ENCODE results near the gene TTC28. TPM values are rescaled to one million over a fixed set of nuclear protein-coding genes. Genes with fewer than 3 reads are reported as not detected.

TTC28 gene
- total RNA-seq, 1 donor from 2014 or later = 24.5 TPM

DNA sequence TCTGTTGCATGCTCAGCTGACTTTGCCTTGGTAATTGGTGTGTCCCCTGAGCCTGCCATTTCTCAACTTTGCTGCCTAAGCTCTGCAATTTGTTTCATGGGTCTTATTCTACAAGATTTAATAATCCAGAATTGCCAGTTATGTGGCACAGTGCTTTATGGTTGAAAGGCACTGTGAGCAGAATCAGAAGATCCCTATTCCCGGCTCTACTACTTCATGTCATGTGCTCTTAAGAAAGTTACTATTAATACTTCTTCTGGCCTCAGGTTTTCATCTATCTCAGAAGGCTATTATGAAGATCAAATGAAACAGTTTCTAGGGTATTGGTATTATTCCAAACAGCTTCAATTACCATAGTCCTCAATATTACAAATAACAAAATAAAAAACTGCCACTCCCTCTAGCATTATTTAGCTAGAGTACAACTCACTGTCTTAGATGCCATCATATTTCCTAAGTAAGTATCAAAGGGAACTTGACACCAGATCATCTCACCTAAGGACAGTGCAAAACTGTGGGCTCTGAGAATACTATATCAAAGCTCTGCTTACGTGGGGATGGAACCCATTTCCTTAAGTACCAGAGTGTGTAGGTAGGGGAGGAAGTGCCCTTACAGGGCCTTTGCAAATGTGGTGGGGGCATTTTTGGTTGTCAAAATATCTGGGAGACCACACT lies 560.5 kb downstream of the TTC28 start:
- intact Hi-C loops (cut with DNase I) = no loop called here
- H3K36me3 ChIP-seq = no peaks in the 10 kb centered on the region
- H3K27me3 ChIP-seq = no peaks in the 10 kb centered on the region
- TF ChIP-seq, protein P1, sequence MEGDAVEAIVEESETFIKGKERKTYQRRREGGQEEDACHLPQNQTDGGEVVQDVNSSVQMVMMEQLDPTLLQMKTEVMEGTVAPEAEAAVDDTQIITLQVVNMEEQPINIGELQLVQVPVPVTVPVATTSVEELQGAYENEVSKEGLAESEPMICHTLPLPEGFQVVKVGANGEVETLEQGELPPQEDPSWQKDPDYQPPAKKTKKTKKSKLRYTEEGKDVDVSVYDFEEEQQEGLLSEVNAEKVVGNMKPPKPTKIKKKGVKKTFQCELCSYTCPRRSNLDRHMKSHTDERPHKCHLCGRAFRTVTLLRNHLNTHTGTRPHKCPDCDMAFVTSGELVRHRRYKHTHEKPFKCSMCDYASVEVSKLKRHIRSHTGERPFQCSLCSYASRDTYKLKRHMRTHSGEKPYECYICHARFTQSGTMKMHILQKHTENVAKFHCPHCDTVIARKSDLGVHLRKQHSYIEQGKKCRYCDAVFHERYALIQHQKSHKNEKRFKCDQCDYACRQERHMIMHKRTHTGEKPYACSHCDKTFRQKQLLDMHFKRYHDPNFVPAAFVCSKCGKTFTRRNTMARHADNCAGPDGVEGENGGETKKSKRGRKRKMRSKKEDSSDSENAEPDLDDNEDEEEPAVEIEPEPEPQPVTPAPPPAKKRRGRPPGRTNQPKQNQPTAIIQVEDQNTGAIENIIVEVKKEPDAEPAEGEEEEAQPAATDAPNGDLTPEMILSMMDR (IDR thresholded peaks at IDR 0.05) = no peak
- no peaks in the 10 kb centered on the region for H3K9me3 ChIP-seq
- DNase-seq (ENCODE audit: low spot score in 2 of 2) = no peak
- H3K27ac ChIP-seq = no peak overlapping the region
- peaks cover 0 to 25% of the 10 kb centered on the region in 2 donors for H3K4me1 ChIP-seq
- no peak overlapping the region for H3K4me3 ChIP-seq

DNA sequence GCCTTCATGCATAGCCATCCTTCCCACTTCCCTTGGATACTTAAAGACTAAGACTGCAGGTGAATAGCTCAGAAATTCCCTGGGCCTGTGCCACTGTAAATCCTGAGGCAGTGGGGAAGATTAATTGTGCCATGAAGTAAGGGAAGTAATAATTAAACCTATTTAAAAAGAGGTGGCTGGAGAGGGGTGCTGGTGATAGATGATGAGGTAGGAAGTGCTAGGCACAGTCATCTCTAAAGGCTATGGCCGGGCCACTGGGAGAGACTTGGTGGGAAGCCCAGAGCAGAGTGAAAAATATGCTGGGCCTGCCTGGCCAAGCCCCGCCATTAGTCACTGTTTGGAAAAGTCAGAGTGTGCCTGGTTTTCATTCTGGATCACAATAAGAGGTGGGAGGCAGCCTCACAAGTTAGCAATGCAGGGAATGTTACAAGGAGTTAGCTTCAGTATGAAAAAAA lies 563.4 kb downstream of the TTC28 start:
- TF ChIP-seq, protein P1 (IDR thresholded peaks at IDR 0.05) = no peak
- no peaks in the 10 kb centered on the region for H3K27me3 ChIP-seq
- H3K9me3 ChIP-seq = no peaks in the 10 kb centered on the region
- H3K4me3 ChIP-seq = no peak overlapping the region
- DNase-seq (ENCODE audit: low spot score in 2 of 2) = peak; percentile 12 to 83
- peak overlapping the region; percentile 78 to 81 for H3K27ac ChIP-seq
- intact Hi-C loops (cut with DNase I) = no loop called here
- no peaks in the 10 kb centered on the region for H3K36me3 ChIP-seq
- peaks cover 0 to 40% of the 10 kb centered on the region in 2 donors for H3K4me1 ChIP-seq

DNA sequence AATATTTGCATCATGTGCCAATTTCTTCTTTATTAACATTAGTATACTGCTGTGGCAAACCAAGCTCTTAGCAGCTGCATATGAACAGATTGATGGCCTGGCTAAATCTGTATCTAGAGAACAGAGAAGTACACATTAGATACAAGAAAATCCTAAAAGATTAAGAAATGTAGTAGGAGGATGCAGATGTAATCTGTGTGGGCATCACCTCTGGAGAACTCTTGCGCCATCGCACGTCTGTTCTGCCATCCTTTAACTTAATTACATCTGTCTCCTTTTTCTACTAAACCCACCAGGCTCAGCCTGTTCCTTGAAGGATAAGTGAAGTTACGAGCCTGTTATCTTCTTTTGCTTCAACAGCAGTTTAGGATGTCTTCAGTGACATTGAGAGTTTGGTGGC lies 564.2 kb downstream of the TTC28 start:
- Histone ChIP-seq H3K27ac (peak overlapping the region; percentile 78 to 81), H3K9me3 (no peaks in the 10 kb centered on the region), H3K4me3 (no peak overlapping the region), H3K27me3 (no peaks in the 10 kb centered on the region), H3K4me1 (peaks cover 0 to 36% of the 10 kb centered on the region in 2 donors), H3K36me3 (no peaks in the 10 kb centered on the region)
- DNase-seq (ENCODE audit: low spot score in 2 of 2) = no peak
- intact Hi-C loops (cut with DNase I) = no loop called here
- TF ChIP-seq, protein P1 (IDR thresholded peaks at IDR 0.05) = no peak

DNA sequence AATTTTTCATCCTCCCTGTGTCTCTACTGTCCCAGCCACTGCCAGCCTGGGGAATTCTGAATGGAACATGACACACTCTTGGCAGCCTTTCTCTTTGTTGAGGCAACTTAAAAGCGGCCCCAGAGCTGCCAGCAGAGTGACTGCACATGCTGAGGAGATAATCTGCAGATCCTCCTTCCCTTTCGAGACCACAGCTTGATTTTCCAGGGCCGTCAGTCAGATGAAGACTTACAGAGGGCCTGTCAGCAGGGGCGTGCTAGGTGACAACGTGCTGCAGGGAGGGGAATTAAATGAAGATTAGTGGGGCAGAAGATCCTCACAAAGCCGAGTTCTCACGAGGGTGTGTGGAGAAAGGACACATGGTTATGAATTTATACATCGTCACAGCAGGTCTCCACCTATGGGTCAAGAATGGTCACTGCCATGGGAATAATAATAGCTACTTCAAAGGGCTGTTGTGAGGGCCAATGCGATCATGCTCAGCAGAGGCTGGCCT lies 567.0 kb downstream of the TTC28 start:
- H3K27me3 ChIP-seq = no peaks in the 10 kb centered on the region
- H3K9me3 ChIP-seq = no peaks in the 10 kb centered on the region
- no peak overlapping the region for H3K27ac ChIP-seq
- TF ChIP-seq, protein P1 (IDR thresholded peaks at IDR 0.05) = peak; percentile 4 to 33 (median 9)
- intact Hi-C loops (cut with DNase I) = no loop called here
- H3K4me3 ChIP-seq = no peak overlapping the region
- DNase-seq (ENCODE audit: low spot score in 2 of 2) = no peak
- H3K4me1 ChIP-seq = peaks cover 0 to 36% of the 10 kb centered on the region in 2 donors
- H3K36me3 ChIP-seq = no peaks in the 10 kb centered on the region

DNA sequence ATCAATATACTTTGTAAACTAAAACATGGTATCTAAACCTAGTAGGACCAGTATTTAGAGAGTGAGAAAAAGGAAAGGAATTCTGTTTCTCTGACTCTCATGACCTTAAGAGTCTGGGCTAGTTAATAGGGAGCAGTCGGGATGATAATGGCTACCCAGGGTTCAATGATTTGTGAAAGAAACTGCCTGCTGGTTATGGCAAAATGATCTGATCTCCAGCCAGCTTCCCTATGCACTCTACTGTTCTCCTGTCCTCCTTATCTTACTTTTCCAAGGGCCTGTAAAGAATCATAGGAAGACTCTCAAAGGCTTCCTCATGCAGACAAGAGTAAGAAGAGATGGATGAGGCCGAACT lies 567.5 kb downstream of the TTC28 start:
- peaks cover 0 to 2% of the 10 kb centered on the region in 2 donors for H3K36me3 ChIP-seq
- H3K27ac ChIP-seq = peak overlapping the region in 1 of 2 donors; percentile 35
- H3K4me1 ChIP-seq = peaks cover 0 to 33% of the 10 kb centered on the region in 2 donors
- intact Hi-C loops (cut with DNase I) = no loop called here
- H3K4me3 ChIP-seq = no peak overlapping the region
- DNase-seq (ENCODE audit: low spot score in 2 of 2) = no peak
- no peaks in the 10 kb centered on the region for H3K27me3 ChIP-seq
- H3K9me3 ChIP-seq = no peaks in the 10 kb centered on the region
- TF ChIP-seq, protein P1 (IDR thresholded peaks at IDR 0.05) = no peak
